Ectodermal cell (in vitro differentiated cells): ENCODE data around the gene PDCD10.
A peak's percentile ranks its signal among the peaks of the same experiment; 100 is the strongest.

Experiments
- H3K27ac ChIP-seq: 2 replicates; pipeline ENCODE4 v1.7.0; 2013; ENCODE audit warnings: mild to moderate bottlenecking, low read depth, low read length; ENCODE audit not compliant: insufficient read depth, poor library complexity, severe bottlenecking
- H3K27me3 ChIP-seq: 2 replicates; pipeline ENCODE4 v1.7.0; 2013; ENCODE audit warnings: mild to moderate bottlenecking, low read length; ENCODE audit not compliant: insufficient read depth, control insufficient read depth, poor library complexity, severe bottlenecking
- H3K36me3 ChIP-seq: one replicate; pipeline ENCODE4 v1.7.0; 2013; ENCODE audit warnings: low read length; ENCODE audit not compliant: control insufficient read depth, insufficient read depth
- H3K4me1 ChIP-seq: one replicate; pipeline ENCODE4 v1.7.0; 2013; ENCODE audit warnings: low read length; ENCODE audit not compliant: control insufficient read depth, insufficient read depth
- H3K4me3 ChIP-seq: 2 replicates; pipeline ENCODE4 v1.7.0; 2013; ENCODE audit warnings: low read depth, low read length, control low read depth; ENCODE audit not compliant: insufficient read depth
- H3K9me3 ChIP-seq: 2 replicates; pipeline ENCODE4 v1.7.0; 2013; ENCODE audit warnings: mild to moderate bottlenecking, low read length, moderate library complexity; ENCODE audit not compliant: control insufficient read depth
- WGBS, 2 experiments: methylation state at CpG; one replicate each; pipeline ENCODE4 v1.1.7; 2013; ENCODE audit warnings: missing lambda C conversion rate in 2 of 2; 5-methylcytosine and 5-hydroxymethylcytosine counted together

PDCD10 gene

GRCh38 chr3:167735233-167736138 is 794 bp upstream of the PDCD10 start, which contains the start of gene SERPINI1:
Gene SERPINI1 (plus strand): TSS chr3:167735721. CDS start chr3:167789129, 53,408 bp downstream.
- H3K9me3 ChIP-seq, result no peaks in the 10 kb centered on the region
- H3K36me3 ChIP-seq, result no peaks in the 10 kb centered on the region
- peaks cover 13% of the 10 kb centered on the region for H3K4me1 ChIP-seq
- H3K4me3 ChIP-seq, result peak within 1 kb of the TSS; percentile 91
- H3K27ac ChIP-seq, result peak within 1 kb of the TSS; percentile 88
- 0% methylated on average over 37 of the region's 37 CpGs for WGBS, 2 experiments
- H3K27me3 ChIP-seq, result peaks cover 8% of the 10 kb centered on the region

GRCh38 chr3:167733961-167734497 is 663 bp downstream of the PDCD10 start:
- H3K4me3 ChIP-seq, result peak overlapping the region; percentile 91
- H3K27me3 ChIP-seq, result peaks cover 8% of the 10 kb centered on the region
- peak overlapping the region; percentile 88 for H3K27ac ChIP-seq
- WGBS, 2 experiments, result 0 to 1% methylated on average over 12 of the region's 12 CpGs
- peaks cover 13% of the 10 kb centered on the region for H3K4me1 ChIP-seq
- H3K9me3 ChIP-seq, result no peaks in the 10 kb centered on the region
- H3K36me3 ChIP-seq, result no peaks in the 10 kb centered on the region

DNA sequence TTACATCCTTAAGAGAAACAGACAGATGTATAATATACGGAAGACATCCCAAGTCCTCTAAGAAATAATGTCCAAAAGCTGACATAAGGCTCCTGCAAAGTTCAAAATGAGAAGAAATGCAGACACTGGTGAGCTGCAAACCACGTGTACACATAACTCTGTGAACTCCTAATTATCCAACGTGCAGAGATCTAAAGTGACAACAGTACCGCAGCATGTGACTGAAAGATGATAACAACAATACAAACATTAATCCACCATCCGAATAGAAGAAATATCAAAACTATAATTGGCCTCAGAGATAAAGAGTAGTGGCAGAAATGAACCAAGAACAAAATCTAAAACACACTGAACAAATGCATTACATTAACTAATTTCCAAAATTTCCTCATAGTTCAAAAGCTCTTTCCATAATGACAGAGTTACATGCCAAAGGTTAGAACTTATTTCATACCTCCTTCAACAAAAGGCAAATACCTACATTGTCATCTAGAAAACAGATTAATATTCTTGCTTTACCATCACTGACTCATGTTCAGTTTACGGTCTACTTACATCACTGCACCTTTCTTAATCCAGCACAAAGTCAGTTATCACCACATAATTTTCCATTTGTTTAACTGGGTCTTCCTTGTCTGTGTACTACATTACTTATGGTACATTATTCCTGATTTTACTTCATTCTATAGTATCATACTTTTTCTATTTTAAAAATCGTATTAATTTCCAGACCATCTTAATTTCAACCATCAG is 2.2 kb downstream of the PDCD10 start:
- no peak overlapping the region for H3K27ac ChIP-seq
- H3K4me3 ChIP-seq, result no peak overlapping the region
- peaks cover 8% of the 10 kb centered on the region for H3K27me3 ChIP-seq
- no peaks in the 10 kb centered on the region for H3K36me3 ChIP-seq
- 92 to 93% methylated on average over 6 to 7 of the region's 7 CpGs for WGBS, 2 experiments
- H3K4me1 ChIP-seq, result peaks cover 13% of the 10 kb centered on the region
- no peaks in the 10 kb centered on the region for H3K9me3 ChIP-seq

DNA sequence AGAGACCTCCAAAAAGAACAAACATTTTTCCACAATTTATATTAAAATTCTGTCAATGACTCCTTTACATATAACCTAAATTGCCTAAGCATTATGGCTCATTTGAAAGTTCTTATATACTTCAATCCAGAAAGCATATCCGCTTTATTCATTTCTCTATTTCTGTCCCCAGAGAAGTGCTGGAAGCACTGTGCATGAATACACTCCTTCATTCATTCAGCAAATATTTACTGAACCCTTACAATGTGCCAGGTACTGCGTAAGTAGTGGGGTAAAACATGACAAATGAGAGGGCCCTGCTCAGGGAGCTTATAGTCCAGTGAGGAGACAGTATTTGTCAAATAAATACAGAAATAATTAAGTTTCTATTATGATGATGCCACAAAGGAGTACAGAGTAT is 3.3 kb downstream of the PDCD10 start:
- 99 to 100% methylated on average over 1 to 2 of the region's 2 CpGs for WGBS, 2 experiments
- no peaks in the 10 kb centered on the region for H3K9me3 ChIP-seq
- H3K4me3 ChIP-seq, result no peak overlapping the region
- peaks cover 6% of the 10 kb centered on the region for H3K27me3 ChIP-seq
- H3K36me3 ChIP-seq, result no peaks in the 10 kb centered on the region
- H3K4me1 ChIP-seq, result peaks cover 9% of the 10 kb centered on the region
- H3K27ac ChIP-seq, result no peak overlapping the region

DNA sequence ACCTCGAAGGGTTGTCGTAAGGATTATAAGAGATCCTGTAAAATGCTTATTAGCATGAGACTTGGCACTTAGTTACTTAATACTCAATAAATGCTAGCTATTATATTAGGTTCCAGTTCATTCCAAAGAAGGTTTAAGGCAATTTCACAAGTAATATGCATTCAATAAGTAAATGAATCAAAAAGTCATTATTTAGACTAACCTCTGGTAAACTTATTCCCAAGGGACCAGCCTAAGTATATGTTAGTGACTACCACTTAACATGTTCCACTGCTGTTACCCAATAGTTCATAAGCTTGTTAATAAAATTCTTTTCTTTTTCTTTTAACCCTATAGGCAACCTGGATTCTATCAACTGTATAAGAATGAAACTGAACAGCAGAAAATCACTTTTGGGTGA is 5.1 kb downstream of the PDCD10 start:
- Histone ChIP-seq H3K27me3 (no peaks in the 10 kb centered on the region), H3K4me1 (peaks cover 11% of the 10 kb centered on the region), H3K9me3 (no peaks in the 10 kb centered on the region), H3K4me3 (no peak overlapping the region), H3K27ac (no peak overlapping the region), H3K36me3 (no peaks in the 10 kb centered on the region)
- WGBS, 2 experiments, result 88% methylated on average over 2 of the region's 2 CpGs; no CpG with 5 or more reads in 1 of the 2 experiments

- Histone ChIP-seq H3K4me1 (peaks cover 17% of the 10 kb centered on the region), H3K4me3 (no peak overlapping the region), H3K27ac (no peak overlapping the region), H3K36me3 (no peaks in the 10 kb centered on the region), H3K9me3 (no peaks in the 10 kb centered on the region), H3K27me3 (no peaks in the 10 kb centered on the region)
- WGBS, 2 experiments, result 80 to 90% methylated on average over 2 to 3 of the region's 3 CpGs
Measured at GRCh38 chr3:167728632-167729323, 5.9 kb downstream of the PDCD10 start.

DNA sequence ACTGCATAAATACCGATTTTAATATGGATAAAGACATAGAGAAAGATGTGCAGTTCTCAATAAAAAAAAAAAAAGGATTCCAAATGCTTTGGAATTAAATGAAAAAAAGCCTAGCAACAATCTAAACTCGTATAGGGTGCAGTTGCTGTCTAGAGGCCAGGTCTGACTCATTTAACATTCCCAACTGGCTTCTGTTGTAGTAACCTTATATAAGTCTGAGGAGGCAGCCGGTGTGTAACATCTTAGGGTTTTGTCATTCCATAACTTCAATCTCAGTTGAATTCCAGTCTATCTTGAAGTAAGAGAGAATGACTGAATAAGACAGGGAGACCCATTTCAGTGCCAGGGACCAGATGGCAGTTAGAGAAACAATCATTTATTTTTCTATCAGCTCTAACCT is 6.5 kb downstream of the PDCD10 start:
- WGBS, 2 experiments, result 73 to 90% methylated on average over 2 to 3 of the region's 3 CpGs
- H3K4me1 ChIP-seq, result peaks cover 12% of the 10 kb centered on the region

GRCh38 chr3:167723872-167724271 is 10.8 kb downstream of the PDCD10 start:
- Histone ChIP-seq H3K27me3 (no peaks in the 10 kb centered on the region), H3K36me3 (peaks cover 1% of the 10 kb centered on the region), H3K9me3 (no peaks in the 10 kb centered on the region), H3K4me1 (peaks cover 8% of the 10 kb centered on the region), H3K27ac (no peak overlapping the region), H3K4me3 (no peak overlapping the region)
- 87 to 95% methylated on average over 3 of the region's 3 CpGs for WGBS, 2 experiments

More for the DNA sequence above, 6.5 kb downstream of the PDCD10 start:
- Histone ChIP-seq H3K9me3 (no peaks in the 10 kb centered on the region), H3K4me3 (no peak overlapping the region), H3K36me3 (no peaks in the 10 kb centered on the region), H3K27ac (no peak overlapping the region), H3K27me3 (no peaks in the 10 kb centered on the region)

- Histone ChIP-seq H3K9me3 (no peaks in the 10 kb centered on the region), H3K27ac (no peak overlapping the region)
- WGBS, 2 experiments, result 92% methylated on average over 4 of the region's 4 CpGs
Measured at GRCh38 chr3:167723025-167723512, 11.6 kb downstream of the PDCD10 start.

More at GRCh38 chr3:167723025-167723512, 11.6 kb downstream of the PDCD10 start:
- Histone ChIP-seq H3K4me1 (peaks cover 8% of the 10 kb centered on the region), H3K36me3 (peaks cover 9% of the 10 kb centered on the region), H3K27me3 (no peaks in the 10 kb centered on the region), H3K4me3 (no peak overlapping the region)
